ENCODE results near the gene APLF.

GRCh38 chr2:68589963-68590362, 122.6 kb downstream of the APLF start:
- no peak for TF ChIP-seq CTCF (conservative IDR thresholded peaks at IDR 0.05; ENCODE audit: low read length)
- TF ChIP-seq EZH2phosphoT487 (IDR thresholded peaks at IDR 0.05; ENCODE audit: borderline replicate concordance, low read depth, low read length): no peak

Measured in OCI-LY7 (cell line).